ENCODE measurements around the gene ADARB1. TPM values are rescaled to one million over a fixed set of nuclear protein-coding genes. Genes with fewer than 3 reads are reported as not detected.

Gene ADARB1
- total RNA-seq, 1 donor from 2014 or later = 18.8 TPM

GRCh38 chr21:45091550-45092322 lies 17.4 kb downstream of the ADARB1 start:
- no peak for DNase-seq (ENCODE audit: low read depth, low spot score)

GRCh38 chr21:45093035-45093532 lies 18.7 kb downstream of the ADARB1 start:
- no peak for DNase-seq (ENCODE audit: low read depth, low spot score)

- DNase-seq (ENCODE audit: low read depth, low spot score) = no peak
These were observed 20.0 kb downstream of the ADARB1 start for GRCh38 chr21:45094412-45094811.

GRCh38 chr21:45095505-45095904 lies 21.1 kb downstream of the ADARB1 start:
- no peak for DNase-seq (ENCODE audit: low read depth, low spot score)

GRCh38 chr21:45096217-45096616 lies 21.8 kb downstream of the ADARB1 start:
- DNase-seq (ENCODE audit: low read depth, low spot score) = no peak

- DNase-seq (ENCODE audit: low read depth, low spot score) = no peak
These were observed 23.5 kb downstream of the ADARB1 start for GRCh38 chr21:45097827-45098387.

- no peak for DNase-seq (ENCODE audit: low read depth, low spot score)
These were observed 24.5 kb downstream of the ADARB1 start for GRCh38 chr21:45098867-45099266.

- DNase-seq (ENCODE audit: low read depth, low spot score) = no peak
These were observed 25.2 kb downstream of the ADARB1 start for GRCh38 chr21:45099571-45099970.

- DNase-seq (ENCODE audit: low read depth, low spot score) = no peak
These were observed 26.5 kb downstream of the ADARB1 start for GRCh38 chr21:45100866-45101265.

- DNase-seq (ENCODE audit: low read depth, low spot score) = peak; percentile 75
These were observed 28.1 kb downstream of the ADARB1 start for GRCh38 chr21:45102391-45102932.

GRCh38 chr21:45103971-45104520 lies 29.7 kb downstream of the ADARB1 start:
- no peak for DNase-seq (ENCODE audit: low read depth, low spot score)

- DNase-seq (ENCODE audit: low read depth, low spot score) = no peak
These were observed 30.2 kb downstream of the ADARB1 start for GRCh38 chr21:45104560-45104959.

GRCh38 chr21:45105906-45106485 lies 31.6 kb downstream of the ADARB1 start:
- DNase-seq (ENCODE audit: low read depth, low spot score) = no peak

- DNase-seq (ENCODE audit: low read depth, low spot score) = no peak
These were observed 33.8 kb downstream of the ADARB1 start for GRCh38 chr21:45108034-45108790.

- no peak for DNase-seq (ENCODE audit: low read depth, low spot score)
These were observed 34.7 kb downstream of the ADARB1 start for GRCh38 chr21:45108808-45109781.

GRCh38 chr21:45109831-45110492 lies 35.6 kb downstream of the ADARB1 start:
- no peak for DNase-seq (ENCODE audit: low read depth, low spot score)

GRCh38 chr21:45110873-45111624 lies 36.7 kb downstream of the ADARB1 start:
- DNase-seq (ENCODE audit: low read depth, low spot score) = no peak

GRCh38 chr21:45111703-45112102 lies 37.3 kb downstream of the ADARB1 start:
- DNase-seq (ENCODE audit: low read depth, low spot score) = no peak

GRCh38 chr21:45112371-45112770 lies 38.0 kb downstream of the ADARB1 start:
- no peak for DNase-seq (ENCODE audit: low read depth, low spot score)

Data from pulmonary artery endothelial cell (primary cell).